ENCODE results near the gene KCNQ1.

Gene KCNQ1

GRCh38 chr11:2480874-2481220, 36.0 kb downstream of the KCNQ1 start:
- no peak for DNase-seq (ENCODE audit: low read depth)
- TF ChIP-seq CTCF (IDR thresholded peaks at IDR 0.05; ENCODE audit: control insufficient read depth, insufficient read depth, low read depth, low read length, missing control alignments) = no peak
- H3K4me3 ChIP-seq (ENCODE audit: control insufficient read depth, low read depth, low read length) = no peak overlapping the region

- TF ChIP-seq CTCF (IDR thresholded peaks at IDR 0.05; ENCODE audit: control insufficient read depth, insufficient read depth, low read depth, low read length, missing control alignments) = no peak
- no peak for DNase-seq (ENCODE audit: low read depth)
- no peak overlapping the region for H3K4me3 ChIP-seq (ENCODE audit: control insufficient read depth, low read depth, low read length)
Observed at GRCh38 chr11:2481253-2481652, 36.4 kb downstream of the KCNQ1 start.

- TF ChIP-seq CTCF (IDR thresholded peaks at IDR 0.05; ENCODE audit: control insufficient read depth, insufficient read depth, low read depth, low read length, missing control alignments) = no peak
- H3K4me3 ChIP-seq (ENCODE audit: control insufficient read depth, low read depth, low read length) = no peak overlapping the region
- no peak for DNase-seq (ENCODE audit: low read depth)
Observed at GRCh38 chr11:2482204-2482603, 37.4 kb downstream of the KCNQ1 start.

- no peak for TF ChIP-seq CTCF (IDR thresholded peaks at IDR 0.05; ENCODE audit: control insufficient read depth, insufficient read depth, low read depth, low read length, missing control alignments)
- no peak for DNase-seq (ENCODE audit: low read depth)
- H3K4me3 ChIP-seq (ENCODE audit: control insufficient read depth, low read depth, low read length) = no peak overlapping the region
Observed at GRCh38 chr11:2482745-2483144, 37.9 kb downstream of the KCNQ1 start.

GRCh38 chr11:2483426-2483825, 38.6 kb downstream of the KCNQ1 start:
- TF ChIP-seq CTCF (IDR thresholded peaks at IDR 0.05; ENCODE audit: control insufficient read depth, insufficient read depth, low read depth, low read length, missing control alignments) = no peak
- H3K4me3 ChIP-seq (ENCODE audit: control insufficient read depth, low read depth, low read length) = no peak overlapping the region
- no peak for DNase-seq (ENCODE audit: low read depth)

GRCh38 chr11:2484576-2485125, 39.8 kb downstream of the KCNQ1 start:
- DNase-seq (ENCODE audit: low read depth) = no peak
- TF ChIP-seq CTCF (IDR thresholded peaks at IDR 0.05; ENCODE audit: control insufficient read depth, insufficient read depth, low read depth, low read length, missing control alignments) = no peak
- no peak overlapping the region for H3K4me3 ChIP-seq (ENCODE audit: control insufficient read depth, low read depth, low read length)

- no peak overlapping the region for H3K4me3 ChIP-seq (ENCODE audit: control insufficient read depth, low read depth, low read length)
- no peak for TF ChIP-seq CTCF (IDR thresholded peaks at IDR 0.05; ENCODE audit: control insufficient read depth, insufficient read depth, low read depth, low read length, missing control alignments)
Observed at GRCh38 chr11:2488004-2488403, 43.2 kb downstream of the KCNQ1 start.

More at GRCh38 chr11:2488004-2488403, 43.2 kb downstream of the KCNQ1 start:
- DNase-seq (ENCODE audit: low read depth) = no peak
